SK-N-SH treated with all-trans-retinoic acid at 6 μM for 48 hours (cell line): ENCODE results near the gene ETAA1.

Source experiments
- ATAC-seq: fragments of 200-7000 bp; cut with Tn5 transposase; 3 replicates; pipeline ENCODE4 v1.9.1; 2020; ENCODE audit warnings: mild to moderate bottlenecking, moderate library complexity
- ARNTL ChIP-seq: fragments of 450-650 bp; formaldehyde crosslinking; IDR thresholded peaks from 2 replicates; pipeline ENCODE4 v1.5.0; 2020; ENCODE audit warnings: low read depth, mild to moderate bottlenecking, moderate library complexity, borderline replicate concordance
- BACH2 ChIP-seq: fragments of 250-450 bp; sonication (Bioruptor Pico); IDR thresholded peaks from 2 replicates; pipeline ENCODE4 v1.9.0; 2021; ENCODE audit warnings: mild to moderate bottlenecking, borderline replicate concordance
- CSDC2 ChIP-seq: fragments of 250-450 bp; sonication (Bioruptor Pico); IDR thresholded peaks from 2 replicates; pipeline ENCODE4 v1.5.0; 2020; ENCODE audit warnings: mild to moderate bottlenecking, moderate library complexity
- ESRRG ChIP-seq: fragments of 250-450 bp; sonication (Bioruptor Pico); IDR thresholded peaks from 2 replicates; pipeline ENCODE4 v1.6.1; 2021; ENCODE audit warnings: mild to moderate bottlenecking
- GLIS3 ChIP-seq: fragments of 250-450 bp; sonication (Bioruptor Pico); IDR thresholded peaks from 2 replicates; pipeline ENCODE4 v1.5.0; 2020; ENCODE audit warnings: mild to moderate bottlenecking, moderate library complexity
- ISL1 ChIP-seq: fragments of 250-450 bp; sonication (Bioruptor Pico); IDR thresholded peaks from 2 replicates; pipeline ENCODE4 v2.1.2; 2022; ENCODE audit warnings: mild to moderate bottlenecking, moderate library complexity
- OSR1 ChIP-seq: fragments of 250-450 bp; sonication (Bioruptor Pico); IDR thresholded peaks from 2 replicates; pipeline ENCODE4 v1.8.0; 2022; ENCODE audit warnings: moderate library complexity, mild to moderate bottlenecking, inconsistent platforms
- PPARA ChIP-seq: fragments of 250-450 bp; sonication (Bioruptor Pico); IDR thresholded peaks from 2 replicates; pipeline ENCODE4 v1.5.0; 2020; ENCODE audit warnings: mild to moderate bottlenecking, borderline replicate concordance
- RARB ChIP-seq: fragments of 250-450 bp; sonication (Bioruptor Pico); IDR thresholded peaks from 2 replicates; pipeline ENCODE4 v1.8.0; 2021; ENCODE audit warnings: mild to moderate bottlenecking, moderate library complexity
- SNAI2 ChIP-seq: fragments of 250-450 bp; sonication (Bioruptor Pico); IDR thresholded peaks from 2 replicates; pipeline ENCODE4 v1.5.0; 2020; ENCODE audit warnings: mild to moderate bottlenecking, moderate library complexity
- TCF4 ChIP-seq: fragments of 250-450 bp; sonication (Bioruptor Pico); IDR thresholded peaks from 2 replicates; pipeline ENCODE4 v1.8.0; 2021; ENCODE audit warnings: mild to moderate bottlenecking, moderate library complexity, borderline replicate concordance
- TOX ChIP-seq: fragments of 250-450 bp; sonication (Bioruptor Pico); IDR thresholded peaks from 2 replicates; pipeline ENCODE4 v1.8.0; 2021; ENCODE audit warnings: mild to moderate bottlenecking, moderate library complexity, borderline replicate concordance
- ZC3H10 ChIP-seq: fragments of 250-450 bp; sonication (Bioruptor Pico); IDR thresholded peaks from 2 replicates; pipeline ENCODE4 v1.5.1; 2021; ENCODE audit warnings: mild to moderate bottlenecking, moderate library complexity
- ZFP3 ChIP-seq: fragments of 250-450 bp; sonication (Bioruptor Pico); IDR thresholded peaks from 2 replicates; pipeline ENCODE4 v1.5.0; 2020; ENCODE audit warnings: mild to moderate bottlenecking, moderate library complexity
- ZFP30 ChIP-seq: fragments of 450-650 bp; formaldehyde crosslinking; IDR thresholded peaks from 2 replicates; pipeline ENCODE4 v1.5.0; 2022; ENCODE audit warnings: mild to moderate bottlenecking, moderate library complexity
- ZNF565 ChIP-seq: fragments of 450-650 bp; formaldehyde crosslinking; conservative IDR thresholded peaks from 2 replicates; pipeline ENCODE4 v1.5.0; 2020; ENCODE audit warnings: low read depth, mild to moderate bottlenecking, moderate library complexity
- ZNF70 ChIP-seq: fragments of 450-650 bp; formaldehyde crosslinking; IDR thresholded peaks from 2 replicates; pipeline ENCODE4 v1.5.0; 2020; ENCODE audit warnings: mild to moderate bottlenecking, moderate library complexity
- ZNF8 ChIP-seq: fragments of 450-650 bp; formaldehyde crosslinking; IDR thresholded peaks from 2 replicates; pipeline ENCODE4 v1.5.0; 2020; ENCODE audit warnings: mild to moderate bottlenecking, moderate library complexity
- TF ChIP-seq, protein P1 (sequence below): fragments of 250-450 bp; sonication (Bioruptor Pico); IDR thresholded peaks from 2 replicates; pipeline ENCODE4 v1.5.1; 2021; ENCODE audit warnings: mild to moderate bottlenecking, moderate library complexity
- TF ChIP-seq, protein P2 (sequence below): fragments of 250-450 bp; sonication (Bioruptor Pico); IDR thresholded peaks from 2 replicates; pipeline ENCODE4 v1.8.0; 2020; ENCODE audit warnings: mild to moderate bottlenecking, moderate library complexity, borderline replicate concordance
- TF ChIP-seq, protein P3 (sequence below): fragments of 250-450 bp; sonication (Bioruptor Pico); IDR thresholded peaks from 2 replicates; pipeline ENCODE4 v1.5.0; 2020; ENCODE audit warnings: mild to moderate bottlenecking, moderate library complexity
- TF ChIP-seq, protein P4 (sequence below): fragments of 250-450 bp; sonication (Bioruptor Pico); IDR thresholded peaks from 2 replicates; pipeline ENCODE4 v1.5.1; 2020; ENCODE audit warnings: low read depth, mild to moderate bottlenecking, moderate library complexity
- TF ChIP-seq, protein P5 (sequence below): fragments of 250-450 bp; sonication (Bioruptor Pico); IDR thresholded peaks from 2 replicates; pipeline ENCODE4 v1.8.0; 2021; ENCODE audit warnings: low read depth, mild to moderate bottlenecking, moderate library complexity, borderline replicate concordance

The ETAA1 gene

DNA sequence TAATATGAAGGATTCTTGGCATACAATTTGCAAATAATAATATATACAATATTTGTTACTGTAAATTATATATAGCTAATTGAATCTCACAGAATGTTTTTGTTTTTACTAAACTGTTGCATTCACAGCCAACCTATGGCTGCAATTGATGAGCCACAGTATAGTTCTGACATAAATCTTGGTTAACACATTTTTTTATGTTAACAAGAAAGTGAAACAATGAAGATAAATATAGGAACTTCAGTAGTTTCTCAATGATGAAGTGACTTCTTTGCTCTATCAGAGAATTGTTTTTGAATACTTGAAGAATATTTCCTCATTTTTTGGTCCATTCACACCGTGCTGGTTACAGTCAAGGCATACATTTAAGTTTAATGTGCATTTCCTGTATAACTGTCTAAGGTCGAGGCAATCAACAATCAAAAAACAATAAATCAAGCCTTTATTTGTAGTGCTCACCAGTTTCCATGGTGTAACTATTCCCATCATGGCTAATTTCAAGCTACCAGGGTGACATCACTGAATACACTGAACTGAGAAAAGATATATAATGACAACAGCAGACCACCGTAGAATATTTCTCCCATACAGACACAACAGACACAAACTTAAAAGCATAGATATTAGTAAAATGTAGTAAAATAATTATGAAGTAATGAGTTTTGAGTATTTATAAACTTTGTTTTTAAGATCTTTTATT is 12.9 kb upstream of the ETAA1 start:
- TF ChIP-seq, protein P1, sequence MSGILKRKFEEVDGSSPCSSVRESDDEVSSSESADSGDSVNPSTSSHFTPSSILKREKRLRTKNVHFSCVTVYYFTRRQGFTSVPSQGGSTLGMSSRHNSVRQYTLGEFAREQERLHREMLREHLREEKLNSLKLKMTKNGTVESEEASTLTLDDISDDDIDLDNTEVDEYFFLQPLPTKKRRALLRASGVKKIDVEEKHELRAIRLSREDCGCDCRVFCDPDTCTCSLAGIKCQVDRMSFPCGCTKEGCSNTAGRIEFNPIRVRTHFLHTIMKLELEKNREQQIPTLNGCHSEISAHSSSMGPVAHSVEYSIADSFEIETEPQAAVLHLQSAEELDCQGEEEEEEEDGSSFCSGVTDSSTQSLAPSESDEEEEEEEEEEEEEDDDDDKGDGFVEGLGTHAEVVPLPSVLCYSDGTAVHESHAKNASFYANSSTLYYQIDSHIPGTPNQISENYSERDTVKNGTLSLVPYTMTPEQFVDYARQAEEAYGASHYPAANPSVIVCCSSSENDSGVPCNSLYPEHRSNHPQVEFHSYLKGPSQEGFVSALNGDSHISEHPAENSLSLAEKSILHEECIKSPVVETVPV (CRISPR knock-in tag): no peak
- TF ChIP-seq BACH2 (CRISPR knock-in tag) (no peak), ARNTL (CRISPR knock-in tag) (no peak), TCF4 (CRISPR knock-in tag) (no peak), ISL1 (no peak), ZFP3 (CRISPR knock-in tag) (no peak), ZFP30 (no peak), ZC3H10 (CRISPR knock-in tag) (no peak), PPARA (no peak), ESRRG (CRISPR knock-in tag) (no peak), OSR1 (no peak), TOX (CRISPR knock-in tag) (no peak), SNAI2 (no peak), ZNF70 (CRISPR knock-in tag) (no peak), RARB (CRISPR knock-in tag) (no peak)
- TF ChIP-seq, protein P2, sequence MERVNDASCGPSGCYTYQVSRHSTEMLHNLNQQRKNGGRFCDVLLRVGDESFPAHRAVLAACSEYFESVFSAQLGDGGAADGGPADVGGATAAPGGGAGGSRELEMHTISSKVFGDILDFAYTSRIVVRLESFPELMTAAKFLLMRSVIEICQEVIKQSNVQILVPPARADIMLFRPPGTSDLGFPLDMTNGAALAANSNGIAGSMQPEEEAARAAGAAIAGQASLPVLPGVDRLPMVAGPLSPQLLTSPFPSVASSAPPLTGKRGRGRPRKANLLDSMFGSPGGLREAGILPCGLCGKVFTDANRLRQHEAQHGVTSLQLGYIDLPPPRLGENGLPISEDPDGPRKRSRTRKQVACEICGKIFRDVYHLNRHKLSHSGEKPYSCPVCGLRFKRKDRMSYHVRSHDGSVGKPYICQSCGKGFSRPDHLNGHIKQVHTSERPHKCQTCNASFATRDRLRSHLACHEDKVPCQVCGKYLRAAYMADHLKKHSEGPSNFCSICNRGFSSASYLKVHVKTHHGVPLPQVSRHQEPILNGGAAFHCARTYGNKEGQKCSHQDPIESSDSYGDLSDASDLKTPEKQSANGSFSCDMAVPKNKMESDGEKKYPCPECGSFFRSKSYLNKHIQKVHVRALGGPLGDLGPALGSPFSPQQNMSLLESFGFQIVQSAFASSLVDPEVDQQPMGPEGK (CRISPR knock-in tag): no peak
- TF ChIP-seq, protein P3, sequence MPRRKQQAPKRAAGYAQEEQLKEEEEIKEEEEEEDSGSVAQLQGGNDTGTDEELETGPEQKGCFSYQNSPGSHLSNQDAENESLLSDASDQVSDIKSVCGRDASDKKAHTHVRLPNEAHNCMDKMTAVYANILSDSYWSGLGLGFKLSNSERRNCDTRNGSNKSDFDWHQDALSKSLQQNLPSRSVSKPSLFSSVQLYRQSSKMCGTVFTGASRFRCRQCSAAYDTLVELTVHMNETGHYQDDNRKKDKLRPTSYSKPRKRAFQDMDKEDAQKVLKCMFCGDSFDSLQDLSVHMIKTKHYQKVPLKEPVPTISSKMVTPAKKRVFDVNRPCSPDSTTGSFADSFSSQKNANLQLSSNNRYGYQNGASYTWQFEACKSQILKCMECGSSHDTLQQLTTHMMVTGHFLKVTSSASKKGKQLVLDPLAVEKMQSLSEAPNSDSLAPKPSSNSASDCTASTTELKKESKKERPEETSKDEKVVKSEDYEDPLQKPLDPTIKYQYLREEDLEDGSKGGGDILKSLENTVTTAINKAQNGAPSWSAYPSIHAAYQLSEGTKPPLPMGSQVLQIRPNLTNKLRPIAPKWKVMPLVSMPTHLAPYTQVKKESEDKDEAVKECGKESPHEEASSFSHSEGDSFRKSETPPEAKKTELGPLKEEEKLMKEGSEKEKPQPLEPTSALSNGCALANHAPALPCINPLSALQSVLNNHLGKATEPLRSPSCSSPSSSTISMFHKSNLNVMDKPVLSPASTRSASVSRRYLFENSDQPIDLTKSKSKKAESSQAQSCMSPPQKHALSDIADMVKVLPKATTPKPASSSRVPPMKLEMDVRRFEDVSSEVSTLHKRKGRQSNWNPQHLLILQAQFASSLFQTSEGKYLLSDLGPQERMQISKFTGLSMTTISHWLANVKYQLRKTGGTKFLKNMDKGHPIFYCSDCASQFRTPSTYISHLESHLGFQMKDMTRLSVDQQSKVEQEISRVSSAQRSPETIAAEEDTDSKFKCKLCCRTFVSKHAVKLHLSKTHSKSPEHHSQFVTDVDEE (CRISPR knock-in tag): no peak
- TF ChIP-seq, protein P4, sequence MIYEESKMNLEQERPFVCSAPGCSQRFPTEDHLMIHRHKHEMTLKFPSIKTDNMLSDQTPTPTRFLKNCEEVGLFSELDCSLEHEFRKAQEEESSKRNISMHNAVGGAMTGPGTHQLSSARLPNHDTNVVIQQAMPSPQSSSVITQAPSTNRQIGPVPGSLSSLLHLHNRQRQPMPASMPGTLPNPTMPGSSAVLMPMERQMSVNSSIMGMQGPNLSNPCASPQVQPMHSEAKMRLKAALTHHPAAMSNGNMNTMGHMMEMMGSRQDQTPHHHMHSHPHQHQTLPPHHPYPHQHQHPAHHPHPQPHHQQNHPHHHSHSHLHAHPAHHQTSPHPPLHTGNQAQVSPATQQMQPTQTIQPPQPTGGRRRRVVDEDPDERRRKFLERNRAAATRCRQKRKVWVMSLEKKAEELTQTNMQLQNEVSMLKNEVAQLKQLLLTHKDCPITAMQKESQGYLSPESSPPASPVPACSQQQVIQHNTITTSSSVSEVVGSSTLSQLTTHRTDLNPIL: no peak
- TF ChIP-seq, all 23 proteins: peak for 0
- no peak for ATAC-seq

DNA sequence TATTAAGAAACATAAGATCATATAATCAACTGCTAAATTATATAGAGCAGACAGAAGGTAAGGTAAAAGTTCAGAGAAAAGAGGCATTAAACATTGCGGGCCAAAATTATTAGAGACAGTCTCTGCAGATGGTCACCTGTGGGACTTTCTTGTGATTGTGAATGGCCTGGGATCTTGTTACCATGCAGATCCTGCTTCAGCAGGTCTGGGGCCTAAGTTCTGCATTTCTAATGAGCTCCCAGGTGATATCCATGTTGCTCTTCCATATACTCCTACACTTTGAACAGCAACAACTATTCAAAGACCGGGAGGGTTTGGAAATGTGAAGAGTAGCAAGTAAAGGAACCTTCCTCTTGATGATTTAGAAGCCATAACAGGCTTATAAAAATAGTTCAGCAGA is 8.5 kb upstream of the ETAA1 start:
- ATAC-seq: no peak

More for the DNA sequence above, 8.5 kb upstream of the ETAA1 start:
- TF ChIP-seq ZFP3 (CRISPR knock-in tag): no peak
- no peak for TF ChIP-seq OSR1
- TF ChIP-seq BACH2 (CRISPR knock-in tag): no peak
- no peak for TF ChIP-seq GLIS3 (CRISPR knock-in tag)
- no peak for TF ChIP-seq CSDC2 (CRISPR knock-in tag)
- no peak for TF ChIP-seq ZNF565 (CRISPR knock-in tag)
- no peak for TF ChIP-seq ZFP30
- TF ChIP-seq RARB (CRISPR knock-in tag): no peak
- no peak for TF ChIP-seq TCF4 (CRISPR knock-in tag)
- TF ChIP-seq ZNF8 (CRISPR knock-in tag): no peak
- no peak for TF ChIP-seq ZC3H10 (CRISPR knock-in tag)
- no peak for TF ChIP-seq ISL1
- no peak for TF ChIP-seq TOX (CRISPR knock-in tag)
- TF ChIP-seq PPARA: no peak
- TF ChIP-seq, protein P4: no peak
- no peak for TF ChIP-seq ARNTL (CRISPR knock-in tag)
- TF ChIP-seq ZNF70 (CRISPR knock-in tag): no peak
- TF ChIP-seq, protein P3 (CRISPR knock-in tag): no peak
- TF ChIP-seq, protein P5, sequence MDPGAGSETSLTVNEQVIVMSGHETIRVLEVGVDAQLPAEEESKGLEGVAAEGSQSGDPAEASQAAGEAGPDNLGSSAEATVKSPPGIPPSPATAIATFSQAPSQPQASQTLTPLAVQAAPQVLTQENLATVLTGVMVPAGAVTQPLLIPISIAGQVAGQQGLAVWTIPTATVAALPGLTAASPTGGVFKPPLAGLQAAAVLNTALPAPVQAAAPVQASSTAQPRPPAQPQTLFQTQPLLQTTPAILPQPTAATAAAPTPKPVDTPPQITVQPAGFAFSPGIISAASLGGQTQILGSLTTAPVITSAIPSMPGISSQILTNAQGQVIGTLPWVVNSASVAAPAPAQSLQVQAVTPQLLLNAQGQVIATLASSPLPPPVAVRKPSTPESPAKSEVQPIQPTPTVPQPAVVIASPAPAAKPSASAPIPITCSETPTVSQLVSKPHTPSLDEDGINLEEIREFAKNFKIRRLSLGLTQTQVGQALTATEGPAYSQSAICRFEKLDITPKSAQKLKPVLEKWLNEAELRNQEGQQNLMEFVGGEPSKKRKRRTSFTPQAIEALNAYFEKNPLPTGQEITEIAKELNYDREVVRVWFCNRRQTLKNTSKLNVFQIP (CRISPR knock-in tag): no peak
